HG03139 (cell line): ENCODE results near the gene PLCZ1.
"Not testable (repeated sequence)": the region's sequence is repeated elsewhere in the genome, so short reads cannot be mapped to it uniquely, and the experiment has no call there.

Experiments
- ATAC-seq: cut with Tn5 transposase; IDR thresholded peaks from one replicate; pipeline ENCODE4 v1.9.1; 2021; ENCODE audit not compliant: unreplicated experiment

The PLCZ1 gene

DNA sequence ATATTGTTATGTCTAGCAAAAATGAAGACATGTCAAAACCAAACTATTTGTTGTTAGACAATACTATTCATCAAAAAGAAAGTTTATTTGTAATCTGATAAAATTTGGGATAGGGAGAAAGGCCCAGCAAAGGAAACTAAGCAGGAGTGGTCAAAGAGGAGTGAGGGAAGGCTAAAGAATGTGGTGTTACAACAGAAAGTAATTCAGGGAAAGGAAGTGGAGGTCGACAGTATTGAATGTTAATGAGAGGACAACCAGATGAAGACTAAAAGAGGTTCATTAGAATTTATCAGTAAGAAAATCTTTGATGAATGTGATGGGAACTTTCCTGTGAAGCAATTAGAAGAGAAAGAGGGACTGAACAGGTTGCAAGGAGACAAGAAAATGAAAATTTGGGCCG lies 33.9 kb downstream of the PLCZ1 start:
- ATAC-seq: no peak

DNA sequence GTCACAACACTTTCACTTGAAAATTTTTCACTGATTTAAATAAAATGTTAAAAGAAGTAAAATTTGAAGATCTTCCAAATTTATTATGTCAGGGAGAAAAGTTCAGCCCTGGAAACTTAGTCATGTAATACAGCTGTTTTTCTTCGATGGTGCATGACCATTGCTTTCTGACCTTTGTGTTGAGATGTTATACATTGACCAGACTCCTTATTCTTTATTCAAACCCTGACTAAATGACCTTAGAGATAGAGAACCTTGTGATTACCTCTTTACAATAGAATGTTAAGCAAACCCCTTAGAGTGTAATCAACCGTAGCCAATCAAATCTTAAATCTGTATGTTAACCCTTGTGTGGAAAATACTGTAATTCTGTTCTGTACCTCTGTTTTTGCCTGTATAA lies 34.5 kb downstream of the PLCZ1 start:
- ATAC-seq: no peak

DNA sequence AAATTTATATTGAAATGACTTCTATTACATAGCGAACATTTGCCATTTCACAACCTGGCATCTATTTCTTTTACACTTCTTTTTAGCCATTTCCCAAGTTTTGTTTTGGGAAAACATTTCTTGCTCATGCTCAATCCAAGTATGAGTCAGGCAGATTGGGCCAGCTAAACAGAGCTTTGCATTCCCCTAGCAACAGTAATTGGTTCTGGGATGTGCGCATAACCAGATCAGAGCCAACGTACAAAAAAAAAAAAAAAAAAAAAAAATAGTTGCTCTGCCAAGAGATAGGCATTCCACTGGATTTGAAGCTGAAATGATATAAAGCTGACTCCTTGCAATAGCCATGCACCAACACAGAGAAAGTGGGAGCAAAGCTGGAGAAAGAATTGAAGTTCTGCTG lies 37.5 kb downstream of the PLCZ1 start:
- ATAC-seq: no peak

DNA sequence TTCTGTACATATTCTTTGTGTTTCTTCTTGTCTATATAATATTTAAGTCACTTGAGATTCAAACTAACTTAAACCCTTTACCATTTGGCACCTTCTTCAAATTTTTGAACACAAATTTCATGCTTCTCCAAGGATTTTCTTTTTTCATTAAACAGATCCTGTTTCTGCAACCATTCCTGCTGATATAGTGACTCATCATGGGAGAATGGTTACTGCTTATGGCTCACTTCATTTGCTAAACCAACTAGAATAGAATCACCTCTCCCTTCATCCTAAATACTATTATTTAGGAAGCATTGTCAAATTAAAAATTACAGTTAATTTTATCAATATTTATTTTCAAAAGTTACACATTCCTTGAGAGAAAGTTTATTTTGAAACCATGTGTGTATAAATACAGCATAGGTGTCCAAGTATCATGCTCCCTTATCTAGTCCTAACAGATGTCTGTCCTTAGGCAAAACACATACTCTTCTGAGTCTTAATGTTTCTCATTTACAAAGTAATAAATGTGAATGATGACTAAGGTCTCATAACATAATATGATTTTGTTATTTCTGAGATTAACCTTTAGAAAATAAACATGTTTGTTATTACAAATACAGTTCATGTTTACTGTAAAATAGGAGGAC lies 40.7 kb downstream of the PLCZ1 start:
- no peak for ATAC-seq

DNA sequence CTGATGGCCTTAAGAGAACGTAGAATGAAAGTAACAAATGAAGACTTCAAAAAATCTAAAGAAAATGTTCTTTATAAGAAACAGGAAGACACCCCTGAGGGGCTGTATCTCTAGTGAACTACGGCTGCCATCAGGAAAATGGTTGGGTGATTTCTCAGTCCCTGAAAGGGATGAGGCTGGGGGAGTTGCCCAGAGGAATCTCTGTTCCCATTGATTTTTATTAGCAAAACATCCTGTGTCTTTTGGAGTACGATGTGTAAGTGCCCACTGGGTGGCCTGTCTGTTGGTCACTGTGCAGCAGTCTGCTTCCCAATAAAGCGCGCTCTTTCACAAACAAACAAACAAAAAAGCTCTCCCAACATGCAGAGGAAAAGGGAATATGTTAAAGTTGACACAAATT lies 43.8 kb downstream of the PLCZ1 start:
- not testable (repeated sequence) for ATAC-seq

DNA sequence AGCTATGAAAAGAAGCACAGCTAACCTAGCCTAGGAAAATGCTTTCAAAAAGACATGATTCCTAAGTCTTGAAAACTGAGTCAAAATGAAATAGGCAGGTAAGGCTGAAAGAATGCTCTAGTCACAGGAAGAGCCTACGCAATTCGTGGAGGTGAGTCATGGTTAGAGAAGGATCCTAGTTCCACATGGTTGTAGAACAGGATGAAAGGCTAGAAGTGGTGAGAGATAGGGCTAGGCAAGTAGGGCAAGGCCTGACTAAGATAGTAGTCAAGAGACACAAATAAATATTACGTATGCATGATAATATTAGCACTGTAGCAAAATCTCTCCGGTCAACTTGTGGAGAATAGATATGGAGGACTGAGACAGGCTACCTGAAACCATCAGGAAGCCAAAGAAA lies 47.2 kb downstream of the PLCZ1 start:
- no peak for ATAC-seq

DNA sequence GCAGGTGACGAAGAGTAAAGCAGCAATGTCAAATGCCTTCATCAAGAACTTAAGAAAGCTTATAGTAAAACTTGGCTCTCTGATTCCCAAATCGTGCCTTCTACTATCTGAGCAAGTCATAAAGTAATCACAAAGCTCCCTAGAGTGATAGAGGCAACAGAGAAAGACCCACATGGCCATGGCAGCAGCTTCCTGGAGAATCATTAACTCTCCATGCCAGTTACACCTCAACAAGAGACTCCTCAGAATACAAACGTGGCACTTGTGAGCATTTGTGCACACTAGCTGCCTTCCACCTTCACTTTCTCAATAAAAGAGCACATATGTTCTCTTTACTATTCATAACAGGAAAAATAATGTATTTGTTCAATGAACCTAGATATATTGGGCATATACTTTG lies 48.0 kb downstream of the PLCZ1 start:
- ATAC-seq: no peak

DNA sequence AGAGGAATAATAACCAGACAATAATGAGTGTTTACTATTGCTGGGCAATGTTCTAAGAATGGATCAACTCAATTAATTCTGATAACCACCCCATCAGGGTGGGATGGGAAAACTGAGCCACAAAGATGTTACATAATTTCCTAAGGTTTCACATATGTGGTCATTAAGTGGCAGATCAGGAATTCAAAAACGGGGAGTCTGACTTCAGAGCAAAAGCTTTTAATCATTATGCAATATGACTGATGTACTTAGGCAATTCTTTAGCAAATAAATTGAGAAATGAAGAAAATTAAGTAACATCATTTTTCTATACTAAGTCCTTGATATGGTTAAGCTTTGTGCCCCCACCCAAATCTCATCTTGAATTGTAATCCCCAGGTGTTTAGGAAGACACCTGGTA lies 53.4 kb downstream of the PLCZ1 start:
- no peak for ATAC-seq

DNA sequence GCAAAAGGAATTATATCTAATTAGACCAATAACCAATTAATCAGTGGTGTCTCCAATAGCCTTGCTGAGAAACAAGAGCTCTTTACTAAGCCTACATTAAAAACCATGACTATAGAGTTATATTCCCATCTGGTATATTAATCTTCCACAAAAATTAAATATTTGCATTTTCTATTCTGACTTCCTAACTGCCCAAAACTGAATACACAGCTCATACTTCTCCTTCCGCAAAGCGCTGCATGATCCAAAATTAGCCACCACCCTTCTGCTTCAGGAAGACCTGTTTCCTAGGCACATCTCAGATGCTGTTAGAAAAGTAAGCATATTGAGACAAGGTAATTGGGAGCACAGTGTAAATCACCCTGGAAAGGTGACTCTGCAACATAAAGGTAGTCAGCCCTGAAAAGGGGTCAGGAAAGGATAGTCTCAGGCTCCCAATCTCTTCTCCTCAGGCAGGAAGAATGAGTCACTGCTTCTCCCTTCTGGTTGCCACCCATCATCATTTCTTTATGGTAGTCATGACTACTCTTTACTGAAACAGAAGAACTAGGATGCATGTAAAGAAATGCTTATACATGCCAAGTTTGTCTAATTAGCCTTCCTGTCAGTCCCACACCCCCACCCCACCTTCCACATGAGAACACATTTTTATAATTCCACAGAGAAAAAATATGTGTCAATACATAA lies 54.3 kb downstream of the PLCZ1 start:
- ATAC-seq: no peak

DNA sequence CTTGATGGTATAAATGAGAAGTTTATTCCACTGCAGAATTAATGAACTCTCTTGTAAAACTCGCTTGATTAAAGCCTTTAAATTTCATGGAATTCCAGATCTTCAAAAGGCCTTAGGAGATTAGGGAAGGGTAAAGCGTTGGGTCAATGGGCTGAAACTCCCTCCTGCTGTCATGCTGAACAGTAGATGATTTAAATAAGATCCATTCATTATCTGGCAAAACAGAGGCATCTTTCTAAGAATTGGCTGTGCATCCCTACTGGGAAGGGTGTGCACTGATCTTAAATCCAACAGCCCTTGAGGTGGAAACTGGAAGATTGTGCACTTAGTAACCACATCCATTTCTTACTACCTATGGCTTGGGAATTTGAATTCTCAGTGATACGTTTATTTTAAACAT lies 56.0 kb downstream of the PLCZ1 start:
- ATAC-seq: no peak

DNA sequence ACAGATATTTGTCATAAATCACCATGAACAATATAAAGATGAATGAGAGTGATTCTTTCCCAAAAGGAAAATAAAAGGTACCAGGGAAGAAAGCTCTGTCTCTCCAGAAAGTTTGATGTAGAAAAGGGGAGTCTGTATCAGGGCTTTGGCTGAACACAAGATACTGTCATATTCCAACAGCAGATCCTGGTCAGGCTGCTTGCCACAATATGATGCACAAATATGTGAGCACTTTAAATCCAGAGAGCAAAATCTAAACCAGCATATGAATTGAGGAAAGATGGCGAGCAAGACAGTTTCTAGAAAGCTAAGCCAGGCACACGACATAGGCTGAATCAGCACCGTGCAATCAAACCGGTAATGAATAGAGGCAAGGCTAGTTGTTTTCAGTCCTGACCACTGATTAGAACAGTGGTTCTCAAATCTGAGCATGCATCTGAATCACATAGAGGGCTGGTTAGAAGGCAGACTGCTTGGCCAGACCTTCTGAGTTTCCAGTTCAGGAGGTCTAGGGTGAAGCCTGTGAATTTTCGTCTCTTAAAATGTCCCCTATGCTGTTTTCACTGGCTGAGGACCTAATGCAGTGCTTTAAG lies 60.7 kb downstream of the PLCZ1 start:
- ATAC-seq: no peak

DNA sequence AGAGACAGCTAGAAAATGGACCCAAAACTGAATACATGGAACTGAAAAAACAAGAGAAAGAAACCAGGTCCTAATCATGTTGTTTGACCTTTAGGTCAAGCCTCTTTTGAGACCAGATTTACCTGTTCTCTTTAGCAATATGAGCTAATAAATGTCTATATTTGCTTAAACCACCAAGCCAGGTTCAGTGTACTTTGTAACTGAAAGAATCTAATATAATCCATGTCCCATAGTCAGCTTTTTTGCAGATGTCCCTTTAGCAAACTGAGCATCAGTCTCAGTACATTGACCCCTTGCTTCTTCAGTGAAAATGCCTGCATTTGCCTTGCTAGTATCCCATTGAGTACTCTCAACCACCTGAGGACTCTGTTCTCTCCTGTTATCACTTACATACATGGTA lies 61.7 kb downstream of the PLCZ1 start:
- no peak for ATAC-seq

DNA sequence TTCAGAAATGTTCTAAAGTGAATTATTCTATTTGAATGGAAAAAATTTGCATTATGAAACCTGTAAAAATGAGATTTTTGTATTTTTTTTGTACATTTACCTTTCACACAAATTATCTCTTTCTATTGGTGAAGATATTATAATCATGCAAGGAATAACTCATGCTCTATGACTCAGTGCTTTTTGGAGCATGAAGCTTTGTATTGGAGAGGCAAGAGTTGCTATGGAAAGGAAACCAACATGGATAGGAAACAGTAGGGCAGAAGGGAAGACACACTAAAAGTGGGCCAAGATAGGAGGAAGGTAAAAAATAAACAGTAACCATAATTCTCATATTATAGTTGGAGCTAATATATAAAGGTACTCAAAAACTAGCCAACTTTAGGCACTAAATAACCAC lies 79.0 kb downstream of the PLCZ1 start:
- ATAC-seq: no peak

DNA sequence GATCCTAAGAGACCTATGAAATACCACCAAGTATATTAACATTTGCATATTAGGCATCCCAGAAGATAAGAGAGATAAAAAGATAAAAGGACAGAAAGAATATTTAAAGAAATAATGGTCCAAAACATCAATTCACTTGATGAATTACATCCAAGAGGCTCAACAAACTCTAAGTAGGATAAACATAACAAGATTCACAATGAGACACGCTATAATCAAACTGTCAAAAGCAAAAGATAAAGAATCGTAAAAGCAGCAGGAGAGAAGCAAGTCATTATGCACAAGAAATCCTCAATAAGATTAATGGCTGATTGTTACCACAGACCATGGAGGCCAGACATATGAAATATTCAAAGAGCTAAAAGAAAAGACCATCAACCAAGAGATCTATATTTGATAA lies 79.6 kb downstream of the PLCZ1 start:
- no peak for ATAC-seq

DNA sequence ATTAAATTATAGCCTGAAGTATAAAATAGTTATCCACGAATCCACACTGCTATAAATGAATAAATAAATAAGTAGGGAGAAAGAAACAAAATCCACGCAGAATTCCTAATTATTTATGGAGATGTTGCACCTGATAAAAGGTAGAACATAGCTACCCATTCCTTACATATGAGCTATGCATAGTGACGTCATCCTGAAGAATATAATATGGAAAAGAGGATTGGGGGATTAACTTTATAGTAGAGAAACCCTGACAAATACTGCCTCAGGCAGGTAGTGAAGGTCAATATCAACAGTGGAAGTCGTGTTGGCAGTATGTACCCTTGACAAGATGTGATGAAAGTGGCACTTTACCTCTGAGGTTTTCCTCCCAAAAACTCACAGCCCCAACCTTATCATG lies 82.5 kb downstream of the PLCZ1 start:
- no peak for ATAC-seq

DNA sequence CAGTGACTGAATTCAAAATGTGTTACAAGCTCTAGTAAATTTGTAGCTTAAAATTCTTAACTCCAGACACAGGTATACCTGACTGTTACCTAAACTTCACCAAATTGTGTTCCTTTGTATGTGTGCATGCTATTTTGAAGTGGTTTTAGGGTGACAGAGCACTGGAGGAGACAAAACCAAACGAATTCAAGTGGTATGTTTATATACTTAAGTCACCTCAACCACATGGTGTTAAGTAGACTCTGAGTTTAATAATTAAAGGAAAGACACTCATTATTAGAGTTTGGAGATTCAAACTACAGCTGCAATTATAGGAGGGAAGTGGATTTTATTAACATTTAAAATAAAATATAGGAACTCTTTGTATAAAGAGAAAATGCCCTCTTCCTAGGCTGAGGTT lies 84.3 kb downstream of the PLCZ1 start:
- no peak for ATAC-seq

DNA sequence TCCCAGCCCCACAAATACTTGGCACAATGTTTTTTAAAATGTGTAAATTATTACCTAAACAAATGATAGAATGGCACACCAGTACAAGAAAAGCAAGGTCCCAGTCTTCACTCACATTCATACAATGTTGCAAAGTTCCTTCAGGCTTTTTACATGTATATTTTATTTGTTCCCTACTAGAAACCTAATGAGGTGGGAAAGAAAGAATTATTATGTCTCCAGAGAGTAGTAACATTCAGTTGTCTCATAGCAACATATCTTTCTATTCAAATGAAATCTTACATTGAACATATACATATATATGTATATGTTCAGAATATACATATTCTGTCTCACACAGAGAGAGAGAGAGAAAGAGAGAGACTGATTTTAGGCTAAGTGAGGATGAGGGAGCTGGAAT lies 85.2 kb downstream of the PLCZ1 start:
- no peak for ATAC-seq

DNA sequence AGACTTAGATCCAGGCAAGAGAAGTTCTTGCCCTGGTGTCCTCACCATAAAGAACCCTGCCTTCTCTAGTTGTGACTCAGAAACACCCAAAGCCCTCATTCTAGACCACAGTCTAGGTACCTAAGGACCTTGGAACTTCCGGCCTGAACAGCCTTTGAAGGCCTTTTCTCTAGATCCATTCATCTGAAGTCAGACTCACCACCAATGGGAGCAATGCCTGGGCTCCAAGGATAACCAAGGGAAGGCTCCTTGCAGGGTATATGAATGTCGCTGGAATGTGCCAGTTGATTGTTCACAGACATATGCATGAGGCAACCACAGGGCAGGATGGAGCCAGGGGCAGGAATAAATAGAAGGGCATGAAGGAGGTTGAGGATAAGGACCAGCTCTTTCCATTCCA lies 86.3 kb downstream of the PLCZ1 start:
- ATAC-seq: no peak

DNA sequence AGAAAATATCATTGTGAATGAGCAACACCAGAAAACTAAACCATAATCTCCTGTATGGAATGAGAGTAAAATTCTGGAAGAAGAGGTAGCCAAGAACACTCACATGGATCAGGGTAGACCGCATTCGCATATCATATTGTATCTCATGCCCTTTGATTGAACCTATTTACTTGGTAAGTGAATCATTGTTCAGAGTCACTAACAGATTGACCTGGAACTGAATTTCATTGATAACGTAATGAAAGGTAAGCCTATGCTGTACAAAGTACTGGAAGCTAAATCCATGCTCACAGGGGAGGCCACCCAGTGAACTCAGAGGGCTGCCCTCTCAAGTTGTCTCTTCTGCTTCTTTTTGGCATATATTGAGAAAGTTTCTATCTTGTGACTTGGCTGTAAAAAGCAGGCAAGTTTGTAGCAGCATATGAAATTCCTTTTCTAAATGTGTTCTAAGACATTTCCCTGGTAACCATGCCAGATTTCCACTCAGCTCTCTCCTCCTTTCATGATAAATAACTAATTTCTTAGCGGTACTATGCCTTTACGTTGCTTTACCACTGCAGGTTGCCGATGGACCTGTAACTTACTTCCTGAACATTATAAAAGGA lies 91.4 kb downstream of the PLCZ1 start:
- no peak for ATAC-seq

DNA sequence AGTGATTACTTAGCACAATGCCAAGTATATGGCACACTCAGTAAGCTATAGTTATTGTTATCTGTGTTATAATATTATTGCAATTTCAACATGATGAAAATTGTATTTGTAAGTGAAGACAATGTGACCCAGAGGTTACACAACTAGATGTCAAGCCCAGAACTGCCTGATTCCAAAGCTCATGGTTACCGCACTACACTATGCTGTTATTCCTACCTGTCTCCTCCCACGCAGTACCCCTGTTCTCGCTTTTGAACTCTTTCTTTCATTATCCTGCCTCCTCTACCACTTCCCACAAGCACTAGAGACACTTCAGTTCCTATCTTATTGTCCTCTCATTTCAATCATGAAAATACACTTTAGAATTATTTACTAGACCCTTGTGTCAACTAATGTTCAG lies 93.2 kb downstream of the PLCZ1 start:
- no peak for ATAC-seq

DNA sequence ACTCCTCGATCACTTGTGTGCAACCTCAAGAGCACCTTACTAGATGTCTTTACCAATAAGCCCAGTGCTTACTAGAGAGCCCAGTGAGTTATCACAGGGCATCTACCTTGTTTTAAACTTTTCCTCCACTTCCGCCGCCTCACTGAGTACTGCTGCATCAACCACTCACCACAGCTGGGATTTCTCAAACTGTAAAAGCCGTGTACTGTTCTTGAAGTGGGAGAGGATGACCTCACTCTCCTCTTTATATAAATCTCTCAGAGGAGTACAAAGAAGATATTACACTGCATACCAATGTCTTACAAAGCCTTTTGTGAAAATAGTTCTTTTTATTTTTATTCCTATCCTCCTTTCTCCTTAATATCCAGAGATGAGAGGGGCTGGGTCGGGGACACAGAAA lies 94.1 kb downstream of the PLCZ1 start:
- no peak for ATAC-seq

DNA sequence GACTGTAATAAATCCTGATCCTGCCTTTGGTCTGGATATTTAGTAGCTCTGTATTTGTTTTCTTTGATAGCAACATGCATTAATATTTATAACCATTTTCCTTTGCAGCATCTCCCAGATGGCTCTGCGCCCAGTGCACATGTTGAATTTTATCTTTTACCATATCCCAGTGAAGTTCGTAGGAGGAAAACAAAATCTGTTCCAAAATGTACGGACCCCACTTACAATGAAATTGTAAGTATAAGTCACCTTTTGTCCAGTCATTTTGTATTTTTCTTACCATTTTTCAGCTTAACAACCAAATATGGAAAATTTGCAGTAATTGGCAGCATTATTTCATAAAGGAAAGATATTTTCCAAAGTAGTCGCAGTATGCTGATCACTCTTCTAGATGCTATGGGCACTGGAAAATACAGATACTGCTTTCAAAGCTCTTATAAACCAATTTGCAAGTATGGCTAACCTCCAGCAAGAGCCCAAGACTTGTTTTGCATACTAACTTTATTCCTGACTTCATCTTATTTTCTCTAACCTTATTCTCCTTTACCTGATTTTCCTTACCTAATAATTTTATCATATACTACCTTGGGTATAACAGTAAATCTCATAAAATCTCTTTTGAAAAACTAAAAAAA lies 97.4 kb downstream of the PLCZ1 start:
- no peak for ATAC-seq
